Esophagus squamous epithelium (tissue), 4 donors: Measurements from ENCODE around the gene OR10A2.

Experiments used
- CTCF ChIP-seq, 6 experiments: fragments of 450-650 bp in 4 of 6; fragments of 200-600 bp in 2 of 6; sonication (generic) in 2 of 6; IDR thresholded peaks; one replicate each; pipeline ENCODE4 v1.5.1; 2016 to 2019; ENCODE audit warnings: antibody characterized with exemption in 6 of 6, mild to moderate bottlenecking in 4 of 6, moderate library complexity in 4 of 6
- POLR2A ChIP-seq, 4 donors: fragments of 450-650 bp; IDR thresholded peaks; one replicate each; pipeline ENCODE4 v1.6.1; 2017; ENCODE audit warnings: antibody characterized with exemption in 4 of 4, mild to moderate bottlenecking in 4 of 4, moderate library complexity in 3 of 4

GRCh38 chr11:6862961-6863360 lies at the start of gene OR10A2:
- TF ChIP-seq CTCF (IDR thresholded peaks at IDR 0.05) (no peak), POLR2A (IDR thresholded peaks at IDR 0.05) (no peak)
